Tibial nerve (tissue), 4 donors: ENCODE data around the gene MINDY3. TPM values are rescaled to one million over a fixed set of nuclear protein-coding genes. Genes with fewer than 3 reads are reported as not detected.
A peak's percentile ranks its signal among the peaks of the same experiment; 100 is the strongest.

Source experiments
- DNase-seq, 2 donors: peaks; one replicate each; pipeline ENCODE4 v3.0.0-alpha.2; 2019; ENCODE audit warnings: low spot score in 2 of 2
- H3K27ac ChIP-seq, 4 donors: fragments of 200-600 bp; sonication (generic) in 3 of 4; one replicate each; pipeline ENCODE4 v1.5.1; 2017 to 2019; ENCODE audit warnings: mild to moderate bottlenecking in 1 of 4
- H3K27me3 ChIP-seq, 2 donors: fragments of 200-600 bp; sonication (generic) in 1 of 2; one replicate each; pipeline versions ENCODE4 v1.5.1 to v1.6.0; 2017 to 2019
- H3K36me3 ChIP-seq, 3 donors: fragments of 200-600 bp; sonication (generic); one replicate each; pipeline ENCODE4 v1.5.1; 2018 to 2019
- H3K4me1 ChIP-seq, 4 donors: fragments of 200-600 bp; sonication (generic) in 3 of 4; one replicate each; pipeline ENCODE4 v1.5.1; 2017 to 2019
- H3K4me3 ChIP-seq, 4 donors: fragments of 200-600 bp; sonication (generic) in 3 of 4; one replicate each; pipeline ENCODE4 v1.5.1; 2017 to 2019; ENCODE audit warnings: mild to moderate bottlenecking in 1 of 4, moderate library complexity in 1 of 4
- H3K9me3 ChIP-seq, 4 donors: fragments of 200-600 bp; sonication (generic) in 3 of 4; one replicate each; pipeline ENCODE4 v1.5.1; 2017 to 2019
- EP300 ChIP-seq, 2 donors: sonication (generic); formaldehyde crosslinking; IDR thresholded peaks; one replicate each; pipeline ENCODE4 v1.6.1; 2017; ENCODE audit warnings: antibody characterized with exemption in 2 of 2, mild to moderate bottlenecking in 1 of 2
- POLR2A ChIP-seq, 2 donors: fragments of 450-650 bp; IDR thresholded peaks; one replicate each; pipeline ENCODE4 v1.6.1; 2017; ENCODE audit warnings: antibody characterized with exemption in 2 of 2, mild to moderate bottlenecking in 2 of 2, moderate library complexity in 2 of 2
- WGBS, 2 donors: methylation state at CpG; one replicate each; pipeline ENCODE4 v1.1.5; 2018; 5-methylcytosine and 5-hydroxymethylcytosine counted together
- total RNA-seq, 4 donors: library from RNA; depleted of rRNA; stranded (reverse); fragments of >200 nt; gene quantifications; one replicate each; pipeline ENCODE4 v1.1.0, GENCODE V29; 2016
- TF ChIP-seq, protein P1 (sequence below), 5 experiments: fragments of 200-600 bp in 3 of 5; fragments of 450-650 bp in 2 of 5; sonication (generic) in 3 of 5; IDR thresholded peaks; one replicate each; pipeline ENCODE4 v1.5.1; 2016 to 2019; ENCODE audit warnings: antibody characterized with exemption in 5 of 5, mild to moderate bottlenecking in 3 of 5, moderate library complexity in 2 of 5

The MINDY3 gene
- total RNA-seq, 4 donors from 2014 or later: 25.3 to 33.2 (median 28.2) TPM

DNA sequence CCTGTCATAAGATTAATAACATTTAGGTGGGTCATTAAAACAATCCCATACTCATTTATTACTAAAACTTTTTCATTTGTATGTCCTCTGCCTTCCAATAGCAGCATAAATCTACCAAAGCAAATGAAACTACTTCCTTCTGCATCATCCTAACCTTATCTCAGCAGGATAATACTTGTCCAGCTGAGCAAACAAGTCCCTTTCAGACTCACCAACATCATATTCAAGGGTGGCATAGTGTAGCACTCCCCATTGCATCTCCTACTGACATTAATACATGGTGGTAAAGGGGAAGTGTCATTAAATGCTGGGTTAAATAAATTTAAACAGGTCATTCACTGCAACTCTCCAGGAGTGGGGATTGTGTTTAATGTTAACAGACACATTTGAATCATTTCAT is 3.4 kb upstream of the MINDY3 start:
- DNase-seq: no peak
- H3K27ac ChIP-seq: no peak overlapping the region
- H3K9me3 ChIP-seq: no peaks in the 10 kb centered on the region
- no peak overlapping the region for H3K4me3 ChIP-seq
- peaks cover 0 to 32% of the 10 kb centered on the region in 2 donors for H3K27me3 ChIP-seq
- TF ChIP-seq EP300 (IDR thresholded peaks at IDR 0.05) (no peak), POLR2A (IDR thresholded peaks at IDR 0.05) (no peak)
- TF ChIP-seq, protein P1, sequence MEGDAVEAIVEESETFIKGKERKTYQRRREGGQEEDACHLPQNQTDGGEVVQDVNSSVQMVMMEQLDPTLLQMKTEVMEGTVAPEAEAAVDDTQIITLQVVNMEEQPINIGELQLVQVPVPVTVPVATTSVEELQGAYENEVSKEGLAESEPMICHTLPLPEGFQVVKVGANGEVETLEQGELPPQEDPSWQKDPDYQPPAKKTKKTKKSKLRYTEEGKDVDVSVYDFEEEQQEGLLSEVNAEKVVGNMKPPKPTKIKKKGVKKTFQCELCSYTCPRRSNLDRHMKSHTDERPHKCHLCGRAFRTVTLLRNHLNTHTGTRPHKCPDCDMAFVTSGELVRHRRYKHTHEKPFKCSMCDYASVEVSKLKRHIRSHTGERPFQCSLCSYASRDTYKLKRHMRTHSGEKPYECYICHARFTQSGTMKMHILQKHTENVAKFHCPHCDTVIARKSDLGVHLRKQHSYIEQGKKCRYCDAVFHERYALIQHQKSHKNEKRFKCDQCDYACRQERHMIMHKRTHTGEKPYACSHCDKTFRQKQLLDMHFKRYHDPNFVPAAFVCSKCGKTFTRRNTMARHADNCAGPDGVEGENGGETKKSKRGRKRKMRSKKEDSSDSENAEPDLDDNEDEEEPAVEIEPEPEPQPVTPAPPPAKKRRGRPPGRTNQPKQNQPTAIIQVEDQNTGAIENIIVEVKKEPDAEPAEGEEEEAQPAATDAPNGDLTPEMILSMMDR (IDR thresholded peaks at IDR 0.05): no peak
- H3K4me1 ChIP-seq: peaks cover 0 to 14% (median 6%) of the 10 kb centered on the region in 4 donors
- H3K36me3 ChIP-seq: no peaks in the 10 kb centered on the region

DNA sequence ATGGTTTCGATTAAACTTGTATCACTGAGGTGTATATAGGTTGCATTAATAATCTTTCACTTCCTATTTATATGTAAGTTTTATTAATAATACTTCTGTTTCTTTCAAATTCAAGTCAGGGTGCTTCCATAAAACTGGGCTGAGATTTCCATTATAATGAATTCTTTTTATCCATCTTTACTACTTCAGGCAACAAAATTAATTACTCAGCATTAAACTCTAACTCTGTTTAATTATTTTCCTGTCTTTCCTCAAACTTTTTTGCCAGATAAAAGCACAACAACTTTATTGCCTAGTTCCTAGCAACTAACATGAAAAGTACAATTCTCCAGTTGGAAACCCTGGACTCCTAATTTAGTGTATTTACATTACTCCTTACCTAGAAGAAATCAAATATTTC is 3.0 kb upstream of the MINDY3 start:
- Histone ChIP-seq H3K4me3 (no peak overlapping the region), H3K36me3 (no peaks in the 10 kb centered on the region), H3K27ac (no peak overlapping the region), H3K4me1 (peaks cover 0 to 18% (median 8%) of the 10 kb centered on the region in 4 donors), H3K9me3 (no peaks in the 10 kb centered on the region), H3K27me3 (peaks cover 0 to 32% of the 10 kb centered on the region in 2 donors)
- 92 to 100% methylated on average over 1 of the region's 1 CpG for WGBS, 2 donors
- DNase-seq: no peak
- TF ChIP-seq POLR2A (IDR thresholded peaks at IDR 0.05) (no peak), EP300 (IDR thresholded peaks at IDR 0.05) (no peak)

DNA sequence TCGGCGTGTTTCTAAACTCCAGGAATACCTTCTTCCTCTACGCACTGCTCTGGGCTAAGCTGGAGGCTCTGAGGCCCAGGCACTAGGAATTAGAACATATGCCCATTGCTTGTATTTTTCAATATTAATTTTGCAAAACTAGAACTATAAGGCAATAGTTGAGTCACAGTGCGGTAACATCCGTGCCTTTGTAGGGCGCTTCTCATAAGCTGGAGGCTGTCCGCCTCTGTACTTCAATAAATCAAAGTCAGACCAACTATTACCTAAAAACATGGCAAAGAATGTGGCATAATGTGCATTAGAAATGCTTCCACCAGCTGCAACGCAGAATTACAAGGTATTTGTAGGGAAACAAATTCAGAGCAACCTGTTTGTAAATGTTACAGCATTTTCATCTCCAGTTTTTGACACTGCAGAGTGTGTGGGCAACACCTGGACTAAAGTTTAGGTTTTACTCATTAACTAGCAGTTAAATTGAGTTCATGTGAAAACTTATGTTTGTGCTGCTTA is 440 bp upstream of the MINDY3 start:
- H3K27me3 ChIP-seq: peaks cover 0 to 13% of the 10 kb centered on the region in 2 donors
- peak overlapping the region; percentile 74 to 92 (median 84) for H3K4me3 ChIP-seq
- TF ChIP-seq EP300 (IDR thresholded peaks at IDR 0.05) (peak in 1 of 2 donors; percentile 7), POLR2A (IDR thresholded peaks at IDR 0.05) (no peak)
- TF ChIP-seq, protein P1 (IDR thresholded peaks at IDR 0.05): no peak
- no peaks in the 10 kb centered on the region for H3K9me3 ChIP-seq
- WGBS, 2 donors: 47 to 60% methylated on average over 8 of the region's 8 CpGs
- H3K4me1 ChIP-seq: peaks cover 0 to 39% (median 10%) of the 10 kb centered on the region in 4 donors
- no peaks in the 10 kb centered on the region for H3K36me3 ChIP-seq
- peak overlapping the region; percentile 45 to 78 (median 67) for H3K27ac ChIP-seq
- DNase-seq: no peak

DNA sequence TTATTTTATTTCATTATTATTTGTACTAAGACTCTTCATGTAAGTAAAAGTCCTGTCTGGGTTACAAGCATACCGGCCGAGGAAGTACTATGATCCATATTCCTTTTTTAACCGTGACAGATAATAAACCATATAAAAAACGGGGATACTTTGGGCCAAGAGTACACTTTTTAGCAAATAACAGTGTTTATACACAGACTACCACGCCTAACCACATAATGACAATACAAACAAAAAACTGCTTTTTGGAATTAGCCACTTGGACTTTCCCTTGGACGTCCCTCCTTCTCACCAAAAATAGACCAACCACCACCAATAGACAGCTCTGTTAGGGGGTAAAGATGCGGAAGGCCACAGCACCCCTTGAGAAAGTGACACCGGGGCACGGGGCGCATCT is 800 bp downstream of the MINDY3 start:
- WGBS, 2 donors: 10 to 11% methylated on average over 10 of the region's 10 CpGs
- no peaks in the 10 kb centered on the region for H3K9me3 ChIP-seq
- peak overlapping the region; percentile 74 to 92 (median 84) for H3K4me3 ChIP-seq
- TF ChIP-seq, protein P1 (IDR thresholded peaks at IDR 0.05): no peak
- TF ChIP-seq POLR2A (IDR thresholded peaks at IDR 0.05): no peak
- TF ChIP-seq EP300 (IDR thresholded peaks at IDR 0.05): no peak
- peak overlapping the region in 2 of 4 donors; percentile 45 to 72 for H3K27ac ChIP-seq
- peaks cover 0 to 13% of the 10 kb centered on the region in 2 donors for H3K27me3 ChIP-seq
- H3K36me3 ChIP-seq: no peaks in the 10 kb centered on the region
- no peak for DNase-seq
- peaks cover 0 to 39% (median 10%) of the 10 kb centered on the region in 4 donors for H3K4me1 ChIP-seq

DNA sequence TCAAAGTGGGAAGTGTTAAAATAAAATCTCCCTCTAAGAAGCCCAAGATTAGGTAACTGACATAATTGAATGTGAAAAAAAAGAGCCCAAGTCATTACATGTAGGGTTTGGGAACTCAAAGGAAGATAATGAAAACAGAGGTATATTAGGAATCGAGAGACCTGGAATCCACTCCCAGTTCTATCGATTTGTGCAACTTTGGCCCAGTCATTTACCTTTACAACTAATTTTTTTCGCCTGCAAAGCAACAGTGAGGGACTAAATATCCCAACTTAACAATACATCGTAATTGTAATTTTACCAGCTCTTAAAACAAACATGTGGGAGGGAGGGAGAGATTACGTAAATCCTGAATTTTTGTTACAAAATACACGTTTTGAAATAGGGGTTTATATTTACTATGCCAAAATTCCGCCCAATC is 1.4 kb downstream of the MINDY3 start:
- TF ChIP-seq, protein P1 (IDR thresholded peaks at IDR 0.05): no peak
- no peak for TF ChIP-seq POLR2A (IDR thresholded peaks at IDR 0.05)
- no peak for TF ChIP-seq EP300 (IDR thresholded peaks at IDR 0.05)
- WGBS, 2 donors: 83 to 87% methylated on average over 7 of the region's 7 CpGs
- Histone ChIP-seq H3K27me3 (peaks cover 0 to 10% of the 10 kb centered on the region in 2 donors), H3K27ac (no peak overlapping the region), H3K36me3 (no peaks in the 10 kb centered on the region), H3K9me3 (no peaks in the 10 kb centered on the region), H3K4me3 (peak overlapping the region in 3 of 4 donors; percentile 75 to 92 (median 92)), H3K4me1 (peaks cover 0 to 39% (median 10%) of the 10 kb centered on the region in 4 donors)
- no peak for DNase-seq
